NCI-H1417 (cell line): ENCODE results near the gene CCDC197.

ENCODE experiments used
- DNase-seq, 3 experiments: peaks; one replicate each; lab custom pipeline; 2025; lab: John Stamatoyannopoulos, UW

CCDC197 gene

GRCh38 chr14:93997082-93997481 is at the start of gene CCDC197:
TSS of gene CCDC197 (plus strand) at chr14:93997301. CDS start at chr14:93998132, 831 bp downstream.
- DNase-seq: no peak

GRCh38 chr14:93949511-93950075 is 47.5 kb upstream of the CCDC197 start:
- DNase-seq: no peak

- no peak for DNase-seq
These were observed 46.0 kb upstream of the CCDC197 start for GRCh38 chr14:93950948-93951634.

GRCh38 chr14:93951635-93952540 is 45.2 kb upstream of the CCDC197 start:
- DNase-seq: peak in 1 of 3 experiments; percentile 39

- DNase-seq: no peak
These were observed 44.3 kb upstream of the CCDC197 start for GRCh38 chr14:93952829-93953228.

- DNase-seq: no peak
These were observed 43.8 kb upstream of the CCDC197 start for GRCh38 chr14:93953263-93953662.

GRCh38 chr14:93953739-93954515 is 43.2 kb upstream of the CCDC197 start:
- DNase-seq: no peak

GRCh38 chr14:93954516-93954830 is 42.6 kb upstream of the CCDC197 start:
- DNase-seq: no peak

GRCh38 chr14:93954900-93955849 is 41.9 kb upstream of the CCDC197 start:
- DNase-seq: peak in 1 of 3 experiments; percentile 39

- DNase-seq: peak in 2 of 3 experiments; percentile 46 to 82
These were observed 41.1 kb upstream of the CCDC197 start for GRCh38 chr14:93955850-93956481.

GRCh38 chr14:93956514-93957332 is 40.4 kb upstream of the CCDC197 start:
- no peak for DNase-seq

GRCh38 chr14:93957333-93957710 is 39.8 kb upstream of the CCDC197 start:
- DNase-seq: no peak

- DNase-seq: no peak
These were observed 39.1 kb upstream of the CCDC197 start for GRCh38 chr14:93957751-93958566.

GRCh38 chr14:93958567-93959238 is 38.4 kb upstream of the CCDC197 start:
- no peak for DNase-seq

- no peak for DNase-seq
These were observed 37.6 kb upstream of the CCDC197 start for GRCh38 chr14:93959239-93960107.

- no peak for DNase-seq
These were observed 37.0 kb upstream of the CCDC197 start for GRCh38 chr14:93960108-93960475.

GRCh38 chr14:93960774-93961438 is 36.2 kb upstream of the CCDC197 start:
- DNase-seq: no peak
